ENCODE measurements around the gene IQSEC3. TPM values are rescaled to one million over a fixed set of nuclear protein-coding genes. Genes with fewer than 3 reads are reported as not detected.

IQSEC3 gene
- polyA plus RNA-seq, 2 donors = 0.13 to 0.14 TPM

DNA sequence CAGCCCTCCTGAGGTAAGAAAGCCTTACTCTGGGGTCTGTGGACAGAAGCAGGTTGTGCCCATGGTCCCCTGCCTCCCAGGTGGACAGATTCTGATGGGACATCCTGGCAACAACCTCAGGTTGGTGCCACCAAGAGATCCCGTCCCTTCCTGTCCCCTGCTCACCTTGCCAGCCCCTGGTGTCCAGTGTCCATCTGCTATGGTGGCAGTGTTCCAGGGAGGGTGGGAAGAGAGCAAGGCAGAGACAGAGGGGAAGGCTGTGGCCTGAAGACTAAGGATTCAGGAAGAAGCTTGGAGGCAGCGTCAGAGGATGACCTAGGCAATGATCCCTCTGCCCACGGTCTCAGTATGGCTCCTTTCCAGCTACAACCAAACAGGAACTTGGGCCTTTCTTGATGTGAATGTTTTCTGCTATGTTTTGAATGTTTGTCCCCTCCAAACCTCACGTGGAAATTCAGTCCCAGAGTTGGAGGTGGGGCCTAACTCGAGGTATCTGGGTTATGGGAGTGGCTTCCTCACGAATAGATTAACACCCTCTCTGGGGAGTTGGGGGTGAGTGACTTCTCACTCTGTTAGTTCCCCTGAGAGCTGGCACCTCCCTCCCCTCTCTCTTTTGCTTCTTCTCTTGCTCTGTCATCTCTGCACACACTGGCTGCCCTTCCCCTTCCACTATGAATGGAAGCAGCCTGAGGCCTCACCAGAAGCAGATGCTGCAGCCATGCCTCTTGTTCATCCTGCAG, 26.9 kb downstream of the IQSEC3 start:
- peaks cover 0 to 2% of the 10 kb centered on the region in 2 donors for H3K9me3 ChIP-seq (ENCODE audit: control insufficient read depth in 2 of 2, insufficient read depth in 1 of 2, low read depth in 1 of 2, low read length in 1 of 2)
- H3K36me3 ChIP-seq (ENCODE audit: control insufficient read depth in 2 of 2, insufficient read depth in 2 of 2, low read length in 1 of 2) = no peaks in the 10 kb centered on the region
- H3K4me3 ChIP-seq (ENCODE audit: low read depth in 1 of 2, low read length in 2 of 2) = no peak overlapping the region
- 49 to 65% methylated on average over 6 of the region's 6 CpGs for WGBS, 2 donors
- no peaks in the 10 kb centered on the region for H3K27me3 ChIP-seq (ENCODE audit: control insufficient read depth in 1 of 2, insufficient read depth in 2 of 2, low read length in 2 of 2)
- H3K27ac ChIP-seq (ENCODE audit: low read depth in 2 of 2, low read length in 1 of 2) = no peak overlapping the region
- no peaks in the 10 kb centered on the region for H3K4me1 ChIP-seq (ENCODE audit: control insufficient read depth in 2 of 2, insufficient read depth in 2 of 2, low read length in 1 of 2)

DNA sequence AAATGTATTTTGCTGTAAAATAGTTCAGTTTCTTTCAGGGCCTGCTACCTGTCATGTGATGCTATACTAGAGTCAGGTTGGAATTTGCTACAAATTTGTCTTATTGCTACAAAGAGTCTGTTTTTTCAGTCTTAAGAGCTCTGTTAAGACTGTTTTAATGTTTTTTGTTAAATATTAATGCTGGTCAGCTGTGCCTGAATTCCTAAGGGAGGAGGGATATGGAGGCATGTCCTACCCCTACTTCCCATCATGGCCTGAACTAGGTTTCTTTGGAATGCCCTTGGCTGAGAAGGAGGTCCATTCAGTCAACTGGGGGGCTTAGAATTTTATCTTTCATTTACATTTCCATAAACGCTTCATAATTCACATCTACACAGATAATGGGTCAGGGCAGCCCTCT, 30.0 kb downstream of the IQSEC3 start:
- 74 to 82% methylated on average over 1 of the region's 1 CpG for WGBS, 2 donors
- Histone ChIP-seq H3K9me3 (ENCODE audit: control insufficient read depth in 2 of 2, insufficient read depth in 1 of 2, low read depth in 1 of 2, low read length in 1 of 2) (no peaks in the 10 kb centered on the region), H3K4me1 (ENCODE audit: control insufficient read depth in 2 of 2, insufficient read depth in 2 of 2, low read length in 1 of 2) (no peaks in the 10 kb centered on the region), H3K27me3 (ENCODE audit: control insufficient read depth in 1 of 2, insufficient read depth in 2 of 2, low read length in 2 of 2) (peaks cover 0 to 2% of the 10 kb centered on the region in 2 donors), H3K27ac (ENCODE audit: low read depth in 2 of 2, low read length in 1 of 2) (no peak overlapping the region), H3K4me3 (ENCODE audit: low read depth in 1 of 2, low read length in 2 of 2) (no peak overlapping the region), H3K36me3 (ENCODE audit: control insufficient read depth in 2 of 2, insufficient read depth in 2 of 2, low read length in 1 of 2) (no peaks in the 10 kb centered on the region)

DNA sequence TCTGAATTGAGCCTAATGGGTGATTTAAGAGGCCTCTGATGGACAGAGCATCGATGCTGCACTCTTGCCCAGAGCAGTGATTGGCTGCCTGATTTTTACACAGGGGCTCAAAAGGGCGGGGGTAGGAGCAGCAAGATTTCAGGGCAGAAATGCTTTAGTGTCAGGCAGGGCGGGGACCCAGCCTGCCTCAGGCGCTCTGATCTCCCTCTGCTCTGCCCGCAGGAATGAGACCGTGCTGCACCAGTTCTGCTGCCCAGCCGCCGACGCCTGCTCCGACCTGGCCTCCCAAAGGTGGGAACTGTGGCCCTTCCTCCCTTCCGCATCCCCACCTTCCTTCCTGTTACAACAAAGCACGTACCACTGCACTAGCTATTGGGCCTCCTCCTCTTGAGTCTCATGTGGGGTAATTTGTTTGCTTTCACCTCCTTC, 32.4 kb downstream of the IQSEC3 start:
- Histone ChIP-seq H3K4me3 (ENCODE audit: low read depth in 1 of 2, low read length in 2 of 2) (no peak overlapping the region), H3K4me1 (ENCODE audit: control insufficient read depth in 2 of 2, insufficient read depth in 2 of 2, low read length in 1 of 2) (no peaks in the 10 kb centered on the region), H3K27me3 (ENCODE audit: control insufficient read depth in 1 of 2, insufficient read depth in 2 of 2, low read length in 2 of 2) (peaks cover 0 to 2% of the 10 kb centered on the region in 2 donors), H3K36me3 (ENCODE audit: control insufficient read depth in 2 of 2, insufficient read depth in 2 of 2, low read length in 1 of 2) (no peaks in the 10 kb centered on the region), H3K9me3 (ENCODE audit: control insufficient read depth in 2 of 2, insufficient read depth in 1 of 2, low read depth in 1 of 2, low read length in 1 of 2) (peaks cover 0 to 3% of the 10 kb centered on the region in 2 donors), H3K27ac (ENCODE audit: low read depth in 2 of 2, low read length in 1 of 2) (no peak overlapping the region)
- 33 to 39% methylated on average over 12 of the region's 12 CpGs for WGBS, 2 donors

DNA sequence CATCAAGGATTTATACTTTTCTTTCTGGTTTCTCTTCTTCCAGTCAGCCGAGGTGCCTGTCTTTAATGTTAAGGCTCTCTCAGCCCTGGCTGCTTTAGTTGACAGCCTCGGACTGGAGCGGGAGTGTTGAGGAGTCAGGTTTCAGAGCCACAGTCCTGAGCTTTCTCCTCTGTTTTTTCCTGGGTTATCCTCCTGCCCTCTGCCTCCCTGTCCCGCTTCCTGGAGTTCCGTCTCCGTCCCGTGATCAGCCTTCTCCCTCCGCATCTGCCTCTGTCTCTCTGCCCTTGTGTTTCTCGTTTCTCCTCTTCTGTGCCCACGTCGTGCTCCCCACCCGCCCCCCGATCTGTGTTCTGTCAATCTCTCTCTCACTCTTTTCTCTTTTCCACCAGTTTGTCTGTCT, 33.0 kb downstream of the IQSEC3 start:
- Histone ChIP-seq H3K36me3 (ENCODE audit: control insufficient read depth in 2 of 2, insufficient read depth in 2 of 2, low read length in 1 of 2) (no peaks in the 10 kb centered on the region), H3K4me1 (ENCODE audit: control insufficient read depth in 2 of 2, insufficient read depth in 2 of 2, low read length in 1 of 2) (peaks cover 0 to under 1% of the 10 kb centered on the region in 2 donors), H3K9me3 (ENCODE audit: control insufficient read depth in 2 of 2, insufficient read depth in 1 of 2, low read depth in 1 of 2, low read length in 1 of 2) (peaks cover 0 to 3% of the 10 kb centered on the region in 2 donors), H3K27me3 (ENCODE audit: control insufficient read depth in 1 of 2, insufficient read depth in 2 of 2, low read length in 2 of 2) (peaks cover 0 to 2% of the 10 kb centered on the region in 2 donors), H3K27ac (ENCODE audit: low read depth in 2 of 2, low read length in 1 of 2) (no peak overlapping the region), H3K4me3 (ENCODE audit: low read depth in 1 of 2, low read length in 2 of 2) (no peak overlapping the region)
- WGBS, 2 donors = 38 to 39% methylated on average over 13 of the region's 13 CpGs

DNA sequence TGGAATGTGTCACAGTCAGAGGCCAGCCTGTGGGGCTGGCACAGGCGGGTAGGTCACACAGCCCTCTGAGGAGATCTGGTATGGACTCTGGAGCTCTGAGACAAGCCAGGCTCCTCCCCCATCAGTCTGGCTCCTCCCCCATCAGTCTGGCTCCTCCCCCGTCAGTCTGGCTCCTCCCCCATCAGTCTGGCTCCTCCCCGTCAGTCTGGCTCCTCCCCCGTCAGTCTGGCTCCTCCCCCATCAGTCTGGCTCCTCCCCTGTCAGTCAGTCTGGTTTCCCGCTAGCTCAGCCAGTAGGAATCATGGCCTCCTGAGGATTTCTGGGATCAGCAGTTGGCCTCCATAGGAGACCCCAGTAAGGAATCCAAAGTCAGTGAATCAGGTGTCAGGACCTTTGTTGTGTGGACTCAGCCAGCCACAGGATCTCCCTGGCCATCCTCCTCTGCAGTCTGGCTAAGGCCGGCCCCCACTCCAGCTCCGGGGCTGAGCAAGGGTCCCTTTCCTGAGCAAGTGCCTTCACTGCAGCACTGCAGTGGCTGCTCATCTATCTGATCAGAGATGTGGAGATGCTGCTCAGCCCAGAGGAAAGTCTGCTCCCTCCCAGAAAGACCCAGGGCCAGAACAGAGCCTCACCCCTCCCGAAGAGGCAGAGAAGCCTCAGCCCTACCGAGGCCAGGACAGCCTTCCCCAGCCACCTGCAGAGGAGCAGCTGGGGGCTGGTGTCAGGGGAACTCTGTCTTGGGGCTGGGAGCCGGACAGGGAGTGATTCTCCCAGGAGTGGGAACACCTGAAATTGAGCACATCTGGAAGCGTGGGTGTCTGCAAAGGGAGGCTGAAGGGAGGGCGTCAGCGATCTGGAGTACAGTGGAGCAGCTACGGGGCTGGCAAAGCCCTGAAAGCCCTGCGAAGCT, 35.7 kb downstream of the IQSEC3 start:
- Histone ChIP-seq H3K36me3 (ENCODE audit: control insufficient read depth in 2 of 2, insufficient read depth in 2 of 2, low read length in 1 of 2) (no peaks in the 10 kb centered on the region), H3K4me3 (ENCODE audit: low read depth in 1 of 2, low read length in 2 of 2) (no peak overlapping the region), H3K9me3 (ENCODE audit: control insufficient read depth in 2 of 2, insufficient read depth in 1 of 2, low read depth in 1 of 2, low read length in 1 of 2) (peaks cover 0 to 3% of the 10 kb centered on the region in 2 donors), H3K27me3 (ENCODE audit: control insufficient read depth in 1 of 2, insufficient read depth in 2 of 2, low read length in 2 of 2) (peaks cover 0 to 2% of the 10 kb centered on the region in 2 donors), H3K4me1 (ENCODE audit: control insufficient read depth in 2 of 2, insufficient read depth in 2 of 2, low read length in 1 of 2) (peaks cover 0 to 7% of the 10 kb centered on the region in 2 donors), H3K27ac (ENCODE audit: low read depth in 2 of 2, low read length in 1 of 2) (no peak overlapping the region)
- 80 to 83% methylated on average over 15 of the region's 15 CpGs for WGBS, 2 donors

DNA sequence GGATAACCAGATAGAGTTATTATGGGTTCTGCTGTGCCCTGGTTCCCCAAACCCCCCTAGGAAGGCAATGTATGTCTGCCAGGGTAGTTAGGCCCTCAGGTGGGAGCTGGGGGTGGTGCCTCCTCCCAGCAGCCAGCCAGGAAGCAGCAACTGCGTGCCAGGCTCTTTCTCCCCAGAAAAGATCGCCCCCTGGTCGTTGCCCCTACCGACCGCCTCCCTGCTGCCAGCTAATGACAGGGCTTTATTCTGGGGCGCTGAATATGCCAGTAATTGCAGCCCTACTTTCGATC, 36.3 kb downstream of the IQSEC3 start:
- H3K27me3 ChIP-seq (ENCODE audit: control insufficient read depth in 1 of 2, insufficient read depth in 2 of 2, low read length in 2 of 2) = peaks cover 0 to 2% of the 10 kb centered on the region in 2 donors
- no peak overlapping the region for H3K4me3 ChIP-seq (ENCODE audit: low read depth in 1 of 2, low read length in 2 of 2)
- peaks cover 0 to 7% of the 10 kb centered on the region in 2 donors for H3K4me1 ChIP-seq (ENCODE audit: control insufficient read depth in 2 of 2, insufficient read depth in 2 of 2, low read length in 1 of 2)
- peaks cover 0 to 3% of the 10 kb centered on the region in 2 donors for H3K9me3 ChIP-seq (ENCODE audit: control insufficient read depth in 2 of 2, insufficient read depth in 1 of 2, low read depth in 1 of 2, low read length in 1 of 2)
- no peaks in the 10 kb centered on the region for H3K36me3 ChIP-seq (ENCODE audit: control insufficient read depth in 2 of 2, insufficient read depth in 2 of 2, low read length in 1 of 2)
- H3K27ac ChIP-seq (ENCODE audit: low read depth in 2 of 2, low read length in 1 of 2) = no peak overlapping the region
- 69 to 70% methylated on average over 7 of the region's 7 CpGs for WGBS, 2 donors

DNA sequence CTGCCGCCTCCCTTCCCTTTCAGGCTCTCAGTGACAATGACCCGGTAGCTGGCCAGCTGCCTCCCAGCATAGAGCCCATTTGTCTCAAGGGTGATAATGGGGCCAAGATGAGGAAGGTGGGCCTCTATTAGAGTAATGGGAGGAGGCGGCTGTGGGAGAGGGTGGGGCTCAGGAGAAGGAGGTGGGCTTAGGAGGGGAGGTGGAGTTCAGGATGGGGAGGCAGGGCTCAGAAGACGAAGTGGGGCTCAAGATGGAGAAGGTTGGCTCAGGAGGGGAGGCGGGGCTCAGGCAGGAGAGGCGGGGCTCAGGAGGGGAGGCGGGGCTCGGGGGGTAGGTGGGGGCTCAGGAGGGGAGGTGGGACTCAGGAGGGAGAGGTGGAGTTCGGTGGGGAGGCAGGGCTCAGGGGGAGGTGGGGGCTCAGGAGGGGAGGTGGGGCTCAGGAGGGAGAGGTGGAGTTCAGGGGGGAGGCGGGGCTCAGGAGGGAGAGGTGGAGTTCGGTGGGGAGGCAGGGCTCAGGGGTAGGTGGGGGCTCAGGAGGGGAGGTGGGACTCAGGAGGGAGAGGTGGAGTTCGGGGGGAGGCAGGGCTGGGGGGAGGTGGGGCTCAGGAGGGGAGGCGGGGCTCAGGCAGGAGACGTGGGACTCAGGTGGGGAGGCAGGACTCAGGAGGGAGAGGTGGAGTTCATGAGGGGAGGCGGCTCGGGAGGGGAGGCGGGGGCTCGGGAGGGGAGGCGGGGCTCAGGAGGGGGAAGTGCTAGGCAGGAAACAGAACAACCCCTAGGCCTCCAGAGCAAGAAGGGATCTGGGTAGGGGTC, 36.8 kb downstream of the IQSEC3 start:
- peaks cover 0 to 2% of the 10 kb centered on the region in 2 donors for H3K27me3 ChIP-seq (ENCODE audit: control insufficient read depth in 1 of 2, insufficient read depth in 2 of 2, low read length in 2 of 2)
- no peaks in the 10 kb centered on the region for H3K36me3 ChIP-seq (ENCODE audit: control insufficient read depth in 2 of 2, insufficient read depth in 2 of 2, low read length in 1 of 2)
- WGBS, 2 donors = 70 to 76% methylated on average over 14 to 18 of the region's 19 CpGs
- no peak overlapping the region for H3K4me3 ChIP-seq (ENCODE audit: low read depth in 1 of 2, low read length in 2 of 2)
- peaks cover 0 to 3% of the 10 kb centered on the region in 2 donors for H3K9me3 ChIP-seq (ENCODE audit: control insufficient read depth in 2 of 2, insufficient read depth in 1 of 2, low read depth in 1 of 2, low read length in 1 of 2)
- H3K27ac ChIP-seq (ENCODE audit: low read depth in 2 of 2, low read length in 1 of 2) = no peak overlapping the region
- H3K4me1 ChIP-seq (ENCODE audit: control insufficient read depth in 2 of 2, insufficient read depth in 2 of 2, low read length in 1 of 2) = peaks cover 0 to 7% of the 10 kb centered on the region in 2 donors

DNA sequence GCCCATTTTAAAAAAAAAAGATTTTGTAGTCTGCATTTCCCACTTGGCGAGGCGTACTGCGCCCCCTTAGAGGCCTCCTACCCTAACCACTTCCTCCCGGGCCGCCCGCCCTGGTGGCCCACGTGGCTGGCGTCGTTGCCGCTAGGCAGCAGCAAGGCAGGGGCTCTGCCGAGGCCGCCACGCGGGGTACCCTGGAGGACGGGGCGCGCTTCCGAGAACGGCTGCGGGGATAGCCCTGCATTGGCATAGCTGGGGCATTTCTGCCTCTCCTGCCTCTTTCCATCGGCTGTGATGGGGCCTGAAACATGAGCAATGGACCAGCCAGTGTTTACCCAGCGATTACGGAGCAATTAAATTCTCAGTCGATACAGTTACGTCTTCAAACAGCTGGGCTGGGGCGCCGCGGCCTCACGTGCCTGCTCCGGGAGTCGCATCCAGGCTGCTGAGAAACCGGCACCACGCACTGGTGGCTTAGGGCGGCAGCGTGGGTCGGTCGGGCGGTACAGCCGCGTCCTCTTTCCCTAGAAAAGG, 38.0 kb downstream of the IQSEC3 start:
- H3K27me3 ChIP-seq (ENCODE audit: control insufficient read depth in 1 of 2, insufficient read depth in 2 of 2, low read length in 2 of 2) = peaks cover 0 to 2% of the 10 kb centered on the region in 2 donors
- no peak overlapping the region for H3K27ac ChIP-seq (ENCODE audit: low read depth in 2 of 2, low read length in 1 of 2)
- H3K9me3 ChIP-seq (ENCODE audit: control insufficient read depth in 2 of 2, insufficient read depth in 1 of 2, low read depth in 1 of 2, low read length in 1 of 2) = peaks cover 0 to 3% of the 10 kb centered on the region in 2 donors
- H3K4me3 ChIP-seq (ENCODE audit: low read depth in 1 of 2, low read length in 2 of 2) = no peak overlapping the region
- peaks cover 0 to 7% of the 10 kb centered on the region in 2 donors for H3K4me1 ChIP-seq (ENCODE audit: control insufficient read depth in 2 of 2, insufficient read depth in 2 of 2, low read length in 1 of 2)
- H3K36me3 ChIP-seq (ENCODE audit: control insufficient read depth in 2 of 2, insufficient read depth in 2 of 2, low read length in 1 of 2) = no peaks in the 10 kb centered on the region
- 29 to 53% methylated on average over 35 to 40 of the region's 40 CpGs for whole genome bisulfite sequencing, 2 donors

DNA sequence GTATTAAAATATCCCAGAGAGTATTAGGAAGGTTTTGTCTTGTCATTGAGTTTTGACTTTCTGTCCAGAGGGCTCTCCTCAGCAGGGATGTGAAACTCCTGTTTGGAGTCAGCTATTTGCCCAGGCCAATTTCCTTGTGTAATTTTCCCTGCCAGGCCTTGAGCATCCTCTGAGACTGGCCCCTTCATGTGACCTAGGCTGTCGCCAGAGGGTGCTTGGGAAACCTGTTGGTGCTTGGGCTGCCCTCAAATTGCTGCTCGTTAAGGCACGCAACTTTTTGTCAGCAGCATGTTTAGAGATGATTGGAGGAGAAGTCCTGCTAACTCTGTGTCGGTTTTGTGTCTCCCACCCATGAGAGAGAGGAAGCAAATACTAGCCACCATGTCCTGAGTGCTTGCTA, 39.1 kb downstream of the IQSEC3 start:
- 61 to 75% methylated on average over 4 of the region's 4 CpGs for WGBS, 2 donors
- Histone ChIP-seq H3K4me3 (ENCODE audit: low read depth in 1 of 2, low read length in 2 of 2) (no peak overlapping the region), H3K36me3 (ENCODE audit: control insufficient read depth in 2 of 2, insufficient read depth in 2 of 2, low read length in 1 of 2) (no peaks in the 10 kb centered on the region), H3K9me3 (ENCODE audit: control insufficient read depth in 2 of 2, insufficient read depth in 1 of 2, low read depth in 1 of 2, low read length in 1 of 2) (peaks cover 0 to 3% of the 10 kb centered on the region in 2 donors), H3K27me3 (ENCODE audit: control insufficient read depth in 1 of 2, insufficient read depth in 2 of 2, low read length in 2 of 2) (peaks cover 0 to 2% of the 10 kb centered on the region in 2 donors), H3K4me1 (ENCODE audit: control insufficient read depth in 2 of 2, insufficient read depth in 2 of 2, low read length in 1 of 2) (peaks cover 0 to 7% of the 10 kb centered on the region in 2 donors), H3K27ac (ENCODE audit: low read depth in 2 of 2, low read length in 1 of 2) (no peak overlapping the region)

All from esophagus (tissue), 2 donors.